HG02970 (cell line): Measurements from ENCODE around the gene PCP4.
"Not testable (repeated sequence)": the region's sequence is repeated elsewhere in the genome, so short reads cannot be mapped to it uniquely, and the experiment has no call there.

Experiments
- ATAC-seq: cut with Tn5 transposase; IDR thresholded peaks from one replicate; pipeline ENCODE4 v1.9.1; 2021; ENCODE audit warnings: mild to moderate bottlenecking, moderate library complexity, moderate number of reproducible peaks; ENCODE audit not compliant: unreplicated experiment, low FRiP score

Gene PCP4

GRCh38 chr21:39860600-39860999 lies 6.6 kb upstream of the PCP4 start:
- no peak for ATAC-seq

GRCh38 chr21:39863111-39863510 lies 4.1 kb upstream of the PCP4 start:
- no peak for ATAC-seq

- ATAC-seq = no peak
Observed at GRCh38 chr21:39866093-39866492, 1.1 kb upstream of the PCP4 start.

- ATAC-seq = no peak
Observed at GRCh38 chr21:39869141-39869818, 2.0 kb downstream of the PCP4 start.

GRCh38 chr21:39873687-39874086 lies 6.4 kb downstream of the PCP4 start:
- ATAC-seq = no peak

GRCh38 chr21:39874206-39874605 lies 7.0 kb downstream of the PCP4 start:
- ATAC-seq = no peak

GRCh38 chr21:39874759-39875158 lies 7.5 kb downstream of the PCP4 start:
- ATAC-seq = no peak

GRCh38 chr21:39881661-39882060 lies 14.4 kb downstream of the PCP4 start:
- no peak for ATAC-seq

- ATAC-seq = no peak
Observed at GRCh38 chr21:39882151-39882838, 15.1 kb downstream of the PCP4 start.

GRCh38 chr21:39882839-39883195 lies 15.6 kb downstream of the PCP4 start:
- no peak for ATAC-seq

GRCh38 chr21:39885119-39885848 lies 18.0 kb downstream of the PCP4 start:
- ATAC-seq = no peak

- ATAC-seq = no peak
Observed at GRCh38 chr21:39888848-39889247, 21.6 kb downstream of the PCP4 start.

- ATAC-seq = no peak
Observed at GRCh38 chr21:39891111-39891510, 23.9 kb downstream of the PCP4 start.

- not testable (repeated sequence) for ATAC-seq
Observed at GRCh38 chr21:39891863-39892262, 24.6 kb downstream of the PCP4 start.

- ATAC-seq = no peak
Observed at GRCh38 chr21:39900491-39900890, 33.3 kb downstream of the PCP4 start.

- no peak for ATAC-seq
Observed at GRCh38 chr21:39900911-39901310, 33.7 kb downstream of the PCP4 start.

GRCh38 chr21:39902986-39903385 lies 35.7 kb downstream of the PCP4 start:
- no peak for ATAC-seq

GRCh38 chr21:39904457-39904856 lies 37.2 kb downstream of the PCP4 start:
- ATAC-seq = no peak

GRCh38 chr21:39908265-39908923 lies 41.2 kb downstream of the PCP4 start:
- no peak for ATAC-seq

- no peak for ATAC-seq
Observed at GRCh38 chr21:39911286-39912199, 44.3 kb downstream of the PCP4 start.
